Lung (tissue), 12 donors: ENCODE data around the gene GPX3. TPM values are rescaled to one million over a fixed set of nuclear protein-coding genes. Genes with fewer than 3 reads are reported as not detected.
A peak's percentile ranks its signal among the peaks of the same experiment; 100 is the strongest.

Experiments
- ATAC-seq: fragments of 200-7000 bp; cut with Tn5 transposase; one replicate; pipeline ENCODE4 v1.9.1; 2020; ENCODE audit warnings: moderate number of reproducible peaks; ENCODE audit not compliant: insufficient read depth, low FRiP score
- DNase-seq, 3 donors: peaks; one replicate each; pipeline ENCODE4 v3.0.0-alpha.2; 2013 to 2017
- H3K27ac ChIP-seq, 2 donors: one replicate each; pipeline ENCODE4 v1.5.1; 2013; ENCODE audit warnings: mild to moderate bottlenecking in 2 of 2, moderate library complexity in 2 of 2, control low read depth in 1 of 2, inconsistent platforms in 1 of 2, low read depth in 1 of 2, low read length in 1 of 2
- H3K27me3 ChIP-seq, 3 donors: one replicate each; pipeline ENCODE4 v1.5.1; 2013; ENCODE audit warnings: low read length in 2 of 3; ENCODE audit not compliant: control insufficient read depth in 3 of 3, insufficient read depth in 3 of 3
- H3K36me3 ChIP-seq, 4 donors: one replicate each; pipeline ENCODE4 v1.5.1; 2013; ENCODE audit warnings: low read length in 4 of 4, mild to moderate bottlenecking in 1 of 4, moderate library complexity in 1 of 4; ENCODE audit not compliant: control insufficient read depth in 4 of 4, insufficient read depth in 4 of 4
- H3K4me1 ChIP-seq, 5 donors: one replicate each; pipeline ENCODE4 v1.5.1; 2013; ENCODE audit warnings: low read length in 5 of 5, mild to moderate bottlenecking in 2 of 5, moderate library complexity in 1 of 5; ENCODE audit not compliant: control insufficient read depth in 5 of 5, insufficient read depth in 5 of 5
- H3K4me3 ChIP-seq: one replicate; pipeline ENCODE4 v1.5.1; 2013; ENCODE audit warnings: mild to moderate bottlenecking, control low read depth, moderate library complexity
- H3K9ac ChIP-seq, 2 donors: one replicate each; pipeline ENCODE4 v1.5.1; 2013; ENCODE audit warnings: low read length in 2 of 2, control low read depth in 1 of 2; ENCODE audit not compliant: insufficient read depth in 1 of 2
- H3K9me3 ChIP-seq, 4 donors: one replicate each; pipeline ENCODE4 v1.5.1; 2013; ENCODE audit warnings: low read length in 3 of 4, mild to moderate bottlenecking in 1 of 4, moderate library complexity in 1 of 4; ENCODE audit not compliant: control insufficient read depth in 4 of 4, insufficient read depth in 3 of 4
- WGBS, 2 donors: extraction: QIAGEN DNeasy Blood & Tissue Kit; methylation state at CpG; one replicate each; pipeline ENCODE4 v1.1.7; 2013; 5-methylcytosine and 5-hydroxymethylcytosine counted together
- polyA plus RNA-seq, 2 donors: library from polyadenylated mRNA; stranded (reverse); fragments of 200-250 nt; gene quantifications; one replicate each; pipeline ENCODE4 v1.2.1, GENCODE V29; 2013
- total RNA-seq, 2 donors: library from RNA; depleted of rRNA in 1 of 2; stranded (reverse); fragments of >200 nt in 1 of 2; gene quantifications; one replicate each; pipeline ENCODE4 v1.2.1, GENCODE V29; 2014 to 2021
- TF ChIP-seq, protein P1 (sequence below): IDR thresholded peaks from 2 replicates; pipeline ENCODE4 v1.5.1; 2012; ENCODE audit warnings: mild to moderate bottlenecking; ENCODE audit errors: control extremely low read depth, extremely low read depth
- donor health status: control.
- donor health status: control.
- donor health status: Bipolar disorder and iron deficiency.
- donor health status: healthy.
- donor health status: DM: yes; HTN: yes; CAD: no.

The GPX3 gene
- total and polyA plus RNA-seq, 4 donors, result 99.0 to 1,457 (median 826) TPM

DNA sequence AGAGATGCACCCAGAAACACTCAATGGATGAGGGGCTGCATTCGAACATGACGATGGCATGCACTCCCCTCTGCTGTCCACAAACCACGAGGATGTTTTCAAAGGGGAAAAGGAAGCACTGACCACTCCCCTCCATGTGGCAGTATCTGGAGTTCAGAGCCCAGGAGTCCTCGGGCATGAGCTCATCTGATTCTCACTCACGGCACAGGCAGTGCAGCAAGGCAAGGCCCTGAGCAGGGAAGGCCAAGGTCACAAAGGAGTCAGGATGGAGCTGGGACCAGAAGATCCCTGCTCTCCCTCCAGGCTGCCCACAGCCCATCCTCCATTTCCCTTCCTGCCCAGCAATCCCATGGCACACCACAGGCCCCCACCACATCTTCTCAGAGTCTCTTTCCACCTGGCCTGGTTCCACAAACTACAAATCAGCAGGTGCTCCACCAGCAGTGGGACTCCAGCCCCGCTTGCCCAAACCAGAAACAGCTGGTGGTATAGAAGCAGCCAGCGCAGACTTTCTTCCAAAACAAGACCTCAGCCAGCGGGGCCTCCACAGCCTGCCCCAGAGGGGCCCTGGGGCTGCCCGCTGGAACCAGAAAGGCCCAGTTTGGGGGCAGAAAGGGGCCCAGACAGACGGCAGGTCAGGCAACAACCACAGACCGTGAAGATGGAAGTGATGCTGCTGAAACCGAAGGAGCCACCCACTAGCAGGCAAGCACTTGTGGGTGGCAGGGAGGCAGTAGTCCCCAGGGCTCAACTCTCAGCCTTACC is 48.2 kb downstream of the GPX3 start:
- peak; percentile 44 for ATAC-seq
- TF ChIP-seq, protein P1, sequence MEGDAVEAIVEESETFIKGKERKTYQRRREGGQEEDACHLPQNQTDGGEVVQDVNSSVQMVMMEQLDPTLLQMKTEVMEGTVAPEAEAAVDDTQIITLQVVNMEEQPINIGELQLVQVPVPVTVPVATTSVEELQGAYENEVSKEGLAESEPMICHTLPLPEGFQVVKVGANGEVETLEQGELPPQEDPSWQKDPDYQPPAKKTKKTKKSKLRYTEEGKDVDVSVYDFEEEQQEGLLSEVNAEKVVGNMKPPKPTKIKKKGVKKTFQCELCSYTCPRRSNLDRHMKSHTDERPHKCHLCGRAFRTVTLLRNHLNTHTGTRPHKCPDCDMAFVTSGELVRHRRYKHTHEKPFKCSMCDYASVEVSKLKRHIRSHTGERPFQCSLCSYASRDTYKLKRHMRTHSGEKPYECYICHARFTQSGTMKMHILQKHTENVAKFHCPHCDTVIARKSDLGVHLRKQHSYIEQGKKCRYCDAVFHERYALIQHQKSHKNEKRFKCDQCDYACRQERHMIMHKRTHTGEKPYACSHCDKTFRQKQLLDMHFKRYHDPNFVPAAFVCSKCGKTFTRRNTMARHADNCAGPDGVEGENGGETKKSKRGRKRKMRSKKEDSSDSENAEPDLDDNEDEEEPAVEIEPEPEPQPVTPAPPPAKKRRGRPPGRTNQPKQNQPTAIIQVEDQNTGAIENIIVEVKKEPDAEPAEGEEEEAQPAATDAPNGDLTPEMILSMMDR, result no peak
- DNase-seq, result no peak
- H3K36me3 ChIP-seq, result peaks cover 0 to 21% (median 0%) of the 10 kb centered on the region in 4 donors
- H3K9ac ChIP-seq, result no peak overlapping the region
- 33 to 46% methylated on average over 12 of the region's 12 CpGs for WGBS, 2 donors
- no peaks in the 10 kb centered on the region for H3K27me3 ChIP-seq
- peak overlapping the region; percentile 67 to 87 for H3K27ac ChIP-seq
- H3K4me1 ChIP-seq, result peaks cover 0 to 60% (median 9%) of the 10 kb centered on the region in 5 donors
- peaks cover 0 to 3% (median 0%) of the 10 kb centered on the region in 4 donors for H3K9me3 ChIP-seq
- no peak overlapping the region for H3K4me3 ChIP-seq

DNA sequence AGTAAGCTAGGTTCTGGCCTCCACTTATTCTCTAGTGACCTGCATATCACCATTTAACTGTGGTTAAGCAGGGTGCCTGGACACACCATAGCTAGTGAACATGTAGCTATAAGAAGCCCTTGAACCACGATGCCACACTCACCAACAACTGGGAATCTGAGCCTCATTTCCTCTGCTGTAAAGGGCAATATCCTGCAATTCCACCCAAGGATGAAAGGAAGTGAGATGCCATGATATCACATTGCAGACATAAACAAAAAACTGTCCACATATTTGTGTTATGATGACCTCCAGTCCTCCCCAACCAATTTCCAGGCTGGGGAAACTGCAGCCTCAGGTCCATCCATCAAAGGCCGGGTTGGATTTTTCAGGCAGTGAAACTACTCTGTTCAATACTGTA is 50.1 kb downstream of the GPX3 start:
- Histone ChIP-seq H3K27ac (peak overlapping the region; percentile 6 to 47), H3K9me3 (peaks cover 0 to 3% (median 0%) of the 10 kb centered on the region in 4 donors), H3K27me3 (no peaks in the 10 kb centered on the region), H3K9ac (no peak overlapping the region), H3K4me1 (peaks cover 0 to 46% (median 4%) of the 10 kb centered on the region in 5 donors), H3K36me3 (peaks cover 0 to 21% (median 0%) of the 10 kb centered on the region in 4 donors), H3K4me3 (no peak overlapping the region)
- TF ChIP-seq, protein P1, result no peak
- 56% methylated on average over 2 of the region's 2 CpGs for WGBS, 2 donors
- DNase-seq (no peak), ATAC-seq (no peak)

- WGBS, 2 donors, result 85 to 89% methylated on average over 4 of the region's 4 CpGs
- peak overlapping the region in 1 of 2 donors; percentile 7 for H3K27ac ChIP-seq
- TF ChIP-seq, protein P1, result no peak
- ATAC-seq (no peak), DNase-seq (no peak)
- H3K36me3 ChIP-seq, result peaks cover 0 to 21% (median 0%) of the 10 kb centered on the region in 4 donors
- no peaks in the 10 kb centered on the region for H3K27me3 ChIP-seq
- H3K4me1 ChIP-seq, result peaks cover 0 to 49% (median 4%) of the 10 kb centered on the region in 5 donors
- no peak overlapping the region for H3K4me3 ChIP-seq
- peaks cover 0 to 3% (median 0%) of the 10 kb centered on the region in 4 donors for H3K9me3 ChIP-seq
- no peak overlapping the region for H3K9ac ChIP-seq
Measured at GRCh38 chr5:151071021-151071420, 50.6 kb downstream of the GPX3 start.
